NK-92 (cell line): Measurements from ENCODE around the gene ADCY10.
"Not testable (repeated sequence)": the region's sequence is repeated elsewhere in the genome, so short reads cannot be mapped to it uniquely, and the experiment has no call there.

ENCODE experiments used
- DNase-seq: peaks from one replicate; lab custom pipeline; 2025; ENCODE audit not compliant: unreplicated experiment; lab: John Stamatoyannopoulos, UW

Gene ADCY10

GRCh38 chr1:167893798-167894197, 20.1 kb downstream of the ADCY10 start:
- no peak for DNase-seq

DNA sequence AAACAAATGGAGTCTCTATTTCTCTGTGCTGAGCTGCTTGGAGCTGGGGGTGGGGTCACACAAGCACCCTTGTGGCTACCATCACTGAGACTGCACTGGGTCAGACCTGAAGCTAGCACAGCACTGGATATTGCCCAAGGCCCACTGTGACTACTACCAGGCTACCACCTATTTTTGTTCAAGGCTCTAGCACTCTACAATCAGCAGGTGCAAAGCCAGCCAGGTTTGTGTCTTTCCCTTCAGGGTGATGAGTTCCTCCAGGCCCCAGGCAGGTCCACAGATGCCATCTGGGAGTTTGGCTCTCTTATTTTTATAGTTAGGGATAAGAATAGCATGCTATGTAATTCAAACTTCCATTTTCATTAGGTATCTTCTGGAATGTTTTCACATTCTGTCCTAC, 23.5 kb downstream of the ADCY10 start:
- no peak for DNase-seq

- not testable (repeated sequence) for DNase-seq
These were observed 26.7 kb downstream of the ADCY10 start for GRCh38 chr1:167887187-167887586.

GRCh38 chr1:167882376-167882775, 31.6 kb downstream of the ADCY10 start:
- no peak for DNase-seq

GRCh38 chr1:167881786-167882185, 32.1 kb downstream of the ADCY10 start:
- no peak for DNase-seq

DNA sequence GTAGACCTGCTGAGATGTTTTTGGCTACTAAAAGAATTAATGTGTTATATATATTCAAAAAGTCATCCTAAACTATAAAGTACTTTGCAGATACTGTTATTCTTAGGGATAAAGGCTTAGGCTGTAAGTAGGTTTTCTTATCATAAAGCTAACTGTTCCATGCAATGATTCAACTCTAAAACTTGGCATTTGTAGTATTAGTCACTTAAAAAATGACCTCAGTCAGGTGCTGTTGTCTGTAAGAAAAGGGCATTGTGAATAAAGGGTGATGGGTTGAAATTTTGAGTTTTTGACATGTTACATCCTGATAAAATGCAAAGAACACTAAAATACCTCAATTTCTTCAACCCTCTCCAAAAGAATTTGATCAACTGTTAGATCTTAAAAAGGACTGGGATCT, 32.9 kb downstream of the ADCY10 start:
- no peak for DNase-seq

DNA sequence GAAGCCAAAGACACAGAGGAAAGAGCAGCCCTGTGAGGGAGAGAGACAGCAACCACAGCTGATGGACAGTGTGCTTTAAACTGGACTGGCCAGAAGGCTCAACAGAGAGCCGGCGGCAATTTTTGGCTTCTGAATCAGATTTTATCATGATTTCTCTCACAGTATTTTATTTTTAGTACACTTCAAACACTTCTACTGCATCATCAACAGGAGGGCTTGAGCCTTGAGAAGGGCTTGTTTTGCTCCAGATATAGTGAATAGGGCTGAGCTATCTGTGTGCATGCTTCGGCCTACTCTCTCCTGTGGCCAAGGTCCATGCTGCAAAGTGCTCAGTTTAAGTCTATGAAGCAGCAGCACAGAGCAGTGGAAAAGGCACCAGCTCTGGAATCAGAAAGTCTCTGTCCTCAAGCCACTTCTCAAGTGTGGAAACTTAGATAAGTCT, 33.3 kb downstream of the ADCY10 start:
- no peak for DNase-seq

DNA sequence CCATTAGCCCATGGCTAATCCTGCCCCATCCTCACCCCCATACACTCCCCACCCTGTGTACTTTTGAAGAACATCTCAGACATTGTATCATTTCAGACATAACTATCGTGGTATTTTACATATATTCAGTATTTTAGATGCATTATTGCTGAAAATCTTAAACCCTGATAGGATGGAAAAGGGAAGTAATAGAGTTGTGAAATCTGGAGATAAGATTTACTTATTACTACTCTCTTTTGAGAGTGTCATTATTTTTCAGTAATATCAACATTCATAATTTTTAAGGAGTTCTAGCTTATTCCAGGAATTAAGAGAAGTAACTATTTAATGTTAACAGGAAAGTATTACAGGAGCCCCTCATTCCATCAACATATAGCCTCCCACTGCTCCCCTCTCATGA, 34.4 kb downstream of the ADCY10 start:
- no peak for DNase-seq

DNA sequence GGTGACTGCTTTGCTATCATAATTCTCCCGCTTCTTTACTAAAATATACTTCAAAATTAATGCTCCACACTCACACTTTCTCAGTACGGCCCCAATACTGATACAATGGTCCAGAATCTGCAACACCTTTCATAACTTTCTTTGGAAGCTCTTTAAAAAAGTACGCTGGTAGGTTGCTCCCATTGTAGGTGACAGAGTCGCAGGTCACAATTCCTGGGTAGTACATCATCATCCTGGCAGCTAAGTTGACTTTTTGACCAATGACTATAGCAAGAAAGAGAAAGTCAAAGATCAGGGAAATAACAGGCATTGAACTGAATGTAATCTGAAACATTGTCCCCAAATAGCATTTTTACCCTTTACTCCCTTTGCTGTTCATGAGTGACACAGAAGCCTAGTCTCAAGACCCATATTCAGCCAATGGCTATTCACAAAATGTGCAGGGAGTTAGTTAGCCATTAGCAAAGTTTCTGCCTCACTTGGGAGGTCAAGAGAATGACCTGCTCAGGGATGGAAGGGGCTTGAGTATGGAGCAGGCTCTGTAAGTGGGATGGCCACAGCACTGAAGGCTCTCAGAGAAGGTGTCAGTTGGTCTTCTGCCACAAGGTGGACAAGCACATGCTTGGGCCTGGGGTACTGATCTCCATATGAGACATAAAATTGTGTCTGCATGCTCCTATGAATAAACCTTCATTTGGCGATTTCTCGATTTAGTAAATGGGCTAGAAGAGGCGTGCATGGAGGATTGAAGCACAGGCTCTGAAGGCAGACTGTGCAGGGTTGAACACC, 35.4 kb downstream of the ADCY10 start:
- DNase-seq, result no peak

- DNase-seq, result no peak
These were observed 37.2 kb downstream of the ADCY10 start for GRCh38 chr1:167876597-167877175.

DNA sequence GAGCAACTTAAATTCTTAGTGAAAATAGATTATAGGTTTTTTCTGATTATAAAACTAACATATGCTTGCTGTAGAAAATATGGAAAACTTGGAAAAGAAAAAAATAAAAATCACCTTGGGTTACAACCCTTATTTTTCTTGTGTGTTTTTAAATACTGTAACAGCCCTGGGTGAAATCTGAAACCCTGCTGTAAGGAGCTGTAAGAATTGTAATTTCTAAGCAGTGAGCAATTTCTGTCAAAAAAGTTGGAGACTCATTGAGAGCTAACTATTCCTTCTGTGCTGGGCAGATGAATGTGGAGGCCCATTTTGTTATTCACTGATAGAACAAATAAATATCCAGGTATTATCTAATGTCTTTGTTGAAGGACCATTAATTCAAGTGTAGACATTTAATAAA, 42.6 kb downstream of the ADCY10 start:
- no peak for DNase-seq

DNA sequence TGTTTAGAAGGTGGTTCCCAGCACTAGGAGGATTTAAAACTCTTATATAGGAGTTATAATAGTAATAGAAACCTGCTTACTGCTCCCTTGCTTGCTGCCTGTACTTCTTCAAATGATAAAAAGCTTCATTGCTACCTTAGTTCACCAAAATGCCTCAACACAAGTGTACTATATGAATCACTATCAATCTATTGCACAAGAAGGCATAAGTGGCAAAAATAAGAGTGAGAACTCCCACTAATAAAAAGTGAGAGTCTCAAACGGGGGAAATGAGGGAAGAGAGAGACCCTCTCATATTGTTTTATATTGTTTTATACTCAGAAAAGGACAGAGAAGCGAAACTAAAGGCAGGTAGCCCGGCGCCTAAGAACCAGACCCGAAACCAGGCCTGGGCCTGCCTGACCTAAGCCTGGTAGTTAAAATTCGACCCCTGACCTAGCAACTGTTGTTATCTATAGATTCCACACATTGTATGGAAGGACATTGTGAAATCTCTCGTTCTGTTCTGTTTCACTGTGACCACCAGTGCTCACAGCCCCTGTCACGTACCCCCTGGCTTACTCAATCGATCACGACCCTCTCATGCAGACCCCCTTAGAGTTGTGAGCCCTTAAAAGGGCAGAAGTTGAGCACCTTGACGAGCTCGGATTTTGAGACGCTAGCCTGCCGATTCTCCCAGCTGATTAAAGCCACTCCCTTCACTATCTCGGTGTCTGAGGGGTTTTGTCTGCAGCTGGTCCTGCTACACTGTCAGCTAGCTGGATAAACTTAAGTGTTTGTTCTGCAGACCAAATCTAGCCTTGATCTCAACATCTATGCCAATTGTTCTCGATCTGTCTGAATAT, 44.6 kb downstream of the ADCY10 start:
- DNase-seq, result not testable (repeated sequence)

- not testable (repeated sequence) for DNase-seq
These were observed 47.1 kb downstream of the ADCY10 start for GRCh38 chr1:167866739-167867414.

DNA sequence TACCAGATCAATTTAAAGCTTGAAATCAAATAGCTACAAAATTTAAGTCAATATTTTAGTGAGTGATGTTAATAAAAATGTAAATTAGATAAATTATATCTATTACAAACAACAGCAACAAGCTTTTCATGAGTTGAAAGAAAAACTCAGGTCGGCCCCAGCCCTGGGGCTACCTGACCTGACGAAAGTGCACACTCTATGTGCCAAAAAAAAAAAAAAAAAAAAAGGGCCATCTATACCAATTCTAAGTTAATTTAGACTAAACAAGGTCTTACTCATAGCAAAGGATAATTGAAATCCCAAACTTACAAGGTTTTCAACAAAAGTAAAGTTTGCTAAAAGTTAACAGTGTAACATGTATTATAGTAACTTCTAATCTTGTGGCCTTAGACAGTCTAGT, 47.6 kb downstream of the ADCY10 start:
- DNase-seq, result not testable (repeated sequence)

- not testable (repeated sequence) for DNase-seq
These were observed 48.1 kb downstream of the ADCY10 start for GRCh38 chr1:167865804-167866308.

DNA sequence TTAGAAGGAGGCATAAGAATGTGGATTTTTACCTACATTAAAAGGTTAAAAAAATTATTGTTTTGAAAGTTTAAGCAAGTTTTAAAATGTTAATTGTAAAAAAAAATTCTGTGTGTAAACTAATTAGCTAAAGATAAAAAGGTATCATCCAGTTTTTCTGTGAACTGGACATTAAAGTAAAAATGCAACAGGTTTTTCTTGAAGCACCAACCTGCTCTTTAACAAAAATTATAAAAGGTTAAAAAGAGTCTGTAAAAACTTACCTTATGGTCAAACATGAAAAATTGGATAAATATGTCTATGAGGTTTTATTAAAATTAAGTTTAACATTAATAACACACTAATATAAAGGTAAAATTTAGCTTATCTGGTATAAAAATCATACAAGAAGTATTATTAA, 48.7 kb downstream of the ADCY10 start:
- not testable (repeated sequence) for DNase-seq

- no peak for DNase-seq
These were observed 49.4 kb downstream of the ADCY10 start for GRCh38 chr1:167864392-167865032.

- no peak for DNase-seq
These were observed 50.0 kb downstream of the ADCY10 start for GRCh38 chr1:167863921-167864279.

DNA sequence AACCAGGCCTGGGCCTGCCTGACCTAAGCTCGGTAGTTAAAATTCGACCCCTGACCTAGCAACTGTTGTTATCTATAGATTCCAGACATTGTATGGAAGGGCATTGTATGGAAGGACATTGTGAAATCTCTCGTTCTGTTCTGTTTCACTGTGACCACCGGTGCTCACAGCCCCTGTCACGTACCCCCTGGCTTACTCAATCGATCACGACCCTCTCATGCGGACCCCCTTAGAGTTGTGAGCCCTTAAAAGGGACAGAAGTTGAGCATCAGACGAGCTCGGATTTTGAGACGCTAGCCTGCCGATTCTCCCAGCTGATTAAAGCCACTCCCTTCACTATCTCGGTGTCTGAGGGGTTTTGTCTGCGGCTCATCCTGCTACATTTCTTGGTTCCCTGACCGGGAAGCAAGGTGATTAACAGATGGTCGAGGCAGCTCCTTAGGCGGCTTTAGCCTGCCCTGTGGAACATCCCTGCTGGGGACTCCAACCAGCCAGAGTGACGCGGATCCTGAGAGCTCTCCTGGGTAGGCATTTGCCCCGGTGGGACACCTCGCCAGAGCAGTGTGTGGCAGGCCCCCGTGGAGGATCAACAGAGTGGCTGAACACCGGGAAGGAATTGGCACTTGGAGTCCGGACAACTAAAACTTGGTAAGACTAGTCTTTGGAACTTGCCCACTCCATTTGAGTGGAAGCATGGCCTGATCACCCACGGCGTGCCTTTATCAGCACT, 50.6 kb downstream of the ADCY10 start:
- not testable (repeated sequence) for DNase-seq
